ENCODE data around the gene PREP.

Gene PREP

DNA sequence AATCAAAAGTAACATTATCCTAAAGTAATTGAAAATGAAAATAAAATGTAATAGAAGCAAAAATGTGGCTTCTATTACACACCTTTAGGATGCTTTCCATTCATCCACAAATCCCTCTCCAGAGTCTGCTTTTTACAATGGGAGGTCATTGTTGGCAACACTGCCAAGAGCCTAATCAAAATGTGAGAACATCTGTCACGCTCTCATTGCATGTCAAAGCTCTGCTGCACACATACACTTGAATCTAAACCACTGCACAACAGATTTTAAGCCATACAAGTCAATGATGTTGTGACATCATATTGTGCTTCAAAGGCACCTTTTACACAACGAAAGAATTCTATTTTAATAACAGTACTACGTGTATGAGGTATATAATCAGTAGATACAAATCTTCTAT lies 82.1 kb downstream of the PREP start:
- Histone ChIP-seq H4K20me1 (ENCODE audit: low read depth, low read length) (no peaks in the 10 kb centered on the region), H3K9me3 (ENCODE audit: insufficient read depth, low read length) (no peaks in the 10 kb centered on the region), H3K4me2 (ENCODE audit: low read depth, low read length, poor library complexity, severe bottlenecking) (no peak overlapping the region), H3K79me2 (ENCODE audit: insufficient read depth, low read length) (no peaks in the 10 kb centered on the region), H2AFZ (ENCODE audit: low read depth, low read length, severe bottlenecking) (no peak overlapping the region), H3K9me2 (replicated peaks; ENCODE audit: insufficient read depth, low read length) (no peaks in the 10 kb centered on the region), H3K4me3 (ENCODE audit: insufficient read depth, low read length, poor library complexity, severe bottlenecking) (no peak overlapping the region), H3K36me3 (ENCODE audit: low read length) (no peaks in the 10 kb centered on the region), H3K9ac (ENCODE audit: low read length) (no peak overlapping the region), H3K27ac (ENCODE audit: low read depth, low read length) (no peak overlapping the region), H3K27me3 (ENCODE audit: low read length) (no peaks in the 10 kb centered on the region), H3F3A (ENCODE audit: insufficient read depth) (no peaks in the 10 kb centered on the region)
- no peak for TF ChIP-seq EZH2phosphoT487 (conservative IDR thresholded peaks at IDR 0.05; ENCODE audit: low read length)
- TF ChIP-seq, protein P1, sequence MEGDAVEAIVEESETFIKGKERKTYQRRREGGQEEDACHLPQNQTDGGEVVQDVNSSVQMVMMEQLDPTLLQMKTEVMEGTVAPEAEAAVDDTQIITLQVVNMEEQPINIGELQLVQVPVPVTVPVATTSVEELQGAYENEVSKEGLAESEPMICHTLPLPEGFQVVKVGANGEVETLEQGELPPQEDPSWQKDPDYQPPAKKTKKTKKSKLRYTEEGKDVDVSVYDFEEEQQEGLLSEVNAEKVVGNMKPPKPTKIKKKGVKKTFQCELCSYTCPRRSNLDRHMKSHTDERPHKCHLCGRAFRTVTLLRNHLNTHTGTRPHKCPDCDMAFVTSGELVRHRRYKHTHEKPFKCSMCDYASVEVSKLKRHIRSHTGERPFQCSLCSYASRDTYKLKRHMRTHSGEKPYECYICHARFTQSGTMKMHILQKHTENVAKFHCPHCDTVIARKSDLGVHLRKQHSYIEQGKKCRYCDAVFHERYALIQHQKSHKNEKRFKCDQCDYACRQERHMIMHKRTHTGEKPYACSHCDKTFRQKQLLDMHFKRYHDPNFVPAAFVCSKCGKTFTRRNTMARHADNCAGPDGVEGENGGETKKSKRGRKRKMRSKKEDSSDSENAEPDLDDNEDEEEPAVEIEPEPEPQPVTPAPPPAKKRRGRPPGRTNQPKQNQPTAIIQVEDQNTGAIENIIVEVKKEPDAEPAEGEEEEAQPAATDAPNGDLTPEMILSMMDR (IDR thresholded peaks at IDR 0.05; ENCODE audit: insufficient read depth, low read length, poor library complexity, severe bottlenecking): no peak

DNA sequence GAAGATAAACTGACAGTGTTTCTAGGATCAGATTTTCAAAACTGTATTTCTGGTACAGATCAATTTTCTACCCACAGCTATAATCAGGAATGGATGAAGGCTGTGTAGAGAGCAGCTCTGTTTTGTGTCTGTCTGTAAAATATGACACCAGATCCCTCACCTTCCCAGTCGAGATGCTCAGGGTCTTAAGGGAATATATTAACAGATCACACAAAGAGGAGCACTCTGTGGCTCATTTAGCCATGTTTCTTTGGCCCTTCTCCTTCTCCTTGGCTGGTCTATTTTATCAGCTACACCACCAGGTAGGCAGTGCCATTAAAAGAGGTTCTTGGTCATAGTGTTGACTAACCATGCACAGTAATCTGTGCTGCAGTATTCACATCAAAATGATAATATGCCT lies 82.6 kb downstream of the PREP start:
- Histone ChIP-seq H3K79me2 (ENCODE audit: insufficient read depth, low read length) (no peaks in the 10 kb centered on the region), H3K4me2 (ENCODE audit: low read depth, low read length, poor library complexity, severe bottlenecking) (no peak overlapping the region), H3K36me3 (ENCODE audit: low read length) (no peaks in the 10 kb centered on the region), H3F3A (ENCODE audit: insufficient read depth) (no peaks in the 10 kb centered on the region), H3K9me2 (replicated peaks; ENCODE audit: insufficient read depth, low read length) (no peaks in the 10 kb centered on the region), H3K4me3 (ENCODE audit: insufficient read depth, low read length, poor library complexity, severe bottlenecking) (no peak overlapping the region), H2AFZ (ENCODE audit: low read depth, low read length, severe bottlenecking) (no peak overlapping the region), H3K27ac (ENCODE audit: low read depth, low read length) (no peak overlapping the region), H3K9ac (ENCODE audit: low read length) (no peak overlapping the region), H3K27me3 (ENCODE audit: low read length) (no peaks in the 10 kb centered on the region), H3K9me3 (ENCODE audit: insufficient read depth, low read length) (no peaks in the 10 kb centered on the region), H4K20me1 (ENCODE audit: low read depth, low read length) (no peaks in the 10 kb centered on the region)
- TF ChIP-seq, protein P1 (IDR thresholded peaks at IDR 0.05; ENCODE audit: insufficient read depth, low read length, poor library complexity, severe bottlenecking): no peak
- TF ChIP-seq EZH2phosphoT487 (conservative IDR thresholded peaks at IDR 0.05; ENCODE audit: low read length): no peak

DNA sequence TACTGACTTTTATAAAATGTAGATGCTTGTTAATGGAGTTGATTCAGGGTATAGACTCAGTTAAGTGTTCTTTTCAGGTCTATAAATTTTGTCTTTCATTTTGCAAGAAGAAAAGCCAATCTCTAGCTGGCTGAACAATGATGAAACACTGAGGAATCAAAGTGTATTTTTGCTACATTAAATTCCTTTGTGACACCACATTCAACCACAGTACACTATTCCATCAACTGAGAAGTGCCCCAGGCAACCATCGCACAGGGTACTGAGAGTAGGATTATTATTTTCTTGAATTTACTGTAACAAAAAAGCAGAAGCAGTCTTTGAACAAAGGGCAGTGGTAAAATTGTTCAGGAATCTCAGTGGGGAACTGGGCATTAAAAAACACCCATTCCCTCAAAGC lies 83.6 kb downstream of the PREP start:
- Histone ChIP-seq H3K9ac (ENCODE audit: low read length) (no peak overlapping the region), H3K27ac (ENCODE audit: low read depth, low read length) (no peak overlapping the region), H2AFZ (ENCODE audit: low read depth, low read length, severe bottlenecking) (no peak overlapping the region), H3K4me3 (ENCODE audit: insufficient read depth, low read length, poor library complexity, severe bottlenecking) (no peak overlapping the region), H3K9me2 (replicated peaks; ENCODE audit: insufficient read depth, low read length) (no peaks in the 10 kb centered on the region), H3K27me3 (ENCODE audit: low read length) (no peaks in the 10 kb centered on the region), H3K79me2 (ENCODE audit: insufficient read depth, low read length) (no peaks in the 10 kb centered on the region), H3K9me3 (ENCODE audit: insufficient read depth, low read length) (no peaks in the 10 kb centered on the region), H3F3A (ENCODE audit: insufficient read depth) (no peaks in the 10 kb centered on the region), H4K20me1 (ENCODE audit: low read depth, low read length) (no peaks in the 10 kb centered on the region), H3K36me3 (ENCODE audit: low read length) (no peaks in the 10 kb centered on the region), H3K4me2 (ENCODE audit: low read depth, low read length, poor library complexity, severe bottlenecking) (no peak overlapping the region)
- TF ChIP-seq, protein P1 (IDR thresholded peaks at IDR 0.05; ENCODE audit: insufficient read depth, low read length, poor library complexity, severe bottlenecking): no peak
- no peak for TF ChIP-seq EZH2phosphoT487 (conservative IDR thresholded peaks at IDR 0.05; ENCODE audit: low read length)
